SIG-M5 (cell line): Measurements from ENCODE around the gene SURF4.

Source experiments
- DNase-seq: peaks from one replicate; lab custom pipeline; 2025; lab: John Stamatoyannopoulos, UW

SURF4 gene

GRCh38 chr9:133374612-133375115 is 1.2 kb downstream of the SURF4 start:
- DNase-seq: peak; percentile 64

DNA sequence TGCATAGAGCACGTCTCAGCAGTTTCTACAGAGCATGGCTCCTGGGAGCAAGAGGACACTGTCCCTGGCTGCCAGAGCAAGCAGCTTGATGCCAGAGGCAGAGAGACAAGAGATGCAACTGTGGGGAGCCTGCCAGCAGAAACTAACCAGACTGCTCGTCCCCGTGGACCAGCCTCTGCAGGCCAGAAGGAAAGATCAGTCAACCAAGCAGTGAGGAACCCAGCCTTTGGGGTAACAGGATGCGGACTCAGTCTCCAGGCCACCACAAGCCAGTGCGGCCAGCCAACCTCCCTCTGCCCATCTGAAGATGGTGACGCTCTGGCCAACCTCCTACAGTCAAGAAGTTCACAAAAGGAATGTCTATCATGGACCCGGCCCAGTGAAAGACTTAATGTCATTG is 3.7 kb downstream of the SURF4 start:
- DNase-seq: no peak

- DNase-seq: no peak
Observed at GRCh38 chr9:133371261-133371711, 4.6 kb downstream of the SURF4 start.

DNA sequence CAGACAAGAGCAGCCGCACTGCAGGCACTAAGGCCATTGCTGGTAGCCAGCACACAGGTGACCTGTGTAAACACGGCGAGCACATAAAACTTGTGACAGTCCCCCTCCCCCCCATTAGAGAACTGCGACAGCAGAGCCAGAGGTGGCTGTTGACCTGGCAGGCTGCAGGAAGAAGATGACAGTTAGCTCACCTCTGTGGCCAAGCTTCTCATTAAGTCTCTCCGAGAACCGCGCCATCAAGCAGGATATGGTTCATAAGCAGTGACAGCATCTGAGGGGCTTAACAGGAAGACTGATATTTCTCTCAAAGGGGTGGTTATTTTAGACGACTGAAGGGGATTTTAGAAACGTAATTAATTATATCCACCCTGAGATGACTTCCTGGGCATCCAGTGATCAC is 5.2 kb downstream of the SURF4 start:
- no peak for DNase-seq

DNA sequence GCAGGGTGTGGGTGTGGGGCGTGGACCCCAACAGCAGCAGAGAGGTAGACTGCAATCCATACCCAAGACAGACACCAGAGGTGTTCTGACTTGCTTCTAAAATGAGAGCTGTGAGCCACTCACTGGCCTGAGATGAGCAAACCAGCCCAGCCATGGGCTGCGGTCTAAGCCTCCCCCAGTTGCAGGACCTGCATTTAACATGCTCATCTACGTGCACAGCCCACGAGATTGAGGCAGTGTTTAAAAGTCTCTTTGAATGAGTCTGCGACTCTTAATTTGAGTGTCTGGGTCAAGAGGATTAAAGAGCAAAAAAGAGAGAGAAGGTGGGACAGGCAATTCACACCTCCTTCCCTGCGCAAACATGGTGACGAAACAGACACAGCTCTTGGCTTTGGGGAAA is 5.9 kb downstream of the SURF4 start:
- DNase-seq: no peak

- no peak for DNase-seq
Observed at GRCh38 chr9:133369422-133369821, 6.4 kb downstream of the SURF4 start.

- no peak for DNase-seq
Observed at GRCh38 chr9:133368249-133368881, 7.5 kb downstream of the SURF4 start.

DNA sequence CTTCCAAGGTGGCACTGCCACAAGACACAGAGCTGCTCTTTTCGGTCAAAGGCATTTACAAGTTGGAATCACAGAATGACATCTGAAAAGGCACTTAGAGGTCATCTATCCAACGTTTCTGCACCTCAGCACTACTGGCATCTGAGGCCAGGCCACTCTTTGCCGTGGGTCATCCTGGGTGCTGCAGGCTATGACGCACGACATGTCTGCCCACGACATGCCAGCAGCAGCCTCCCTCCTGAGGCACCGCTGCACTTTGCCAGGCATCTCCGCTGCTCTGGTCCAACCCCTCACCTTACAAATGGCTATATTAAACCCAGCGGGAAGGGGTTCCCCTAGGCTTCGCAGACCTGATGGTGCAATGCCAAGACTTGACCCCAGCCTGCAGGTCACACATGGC is 8.1 kb downstream of the SURF4 start:
- no peak for DNase-seq

- no peak for DNase-seq
Observed at GRCh38 chr9:133367221-133367620, 8.6 kb downstream of the SURF4 start.

DNA sequence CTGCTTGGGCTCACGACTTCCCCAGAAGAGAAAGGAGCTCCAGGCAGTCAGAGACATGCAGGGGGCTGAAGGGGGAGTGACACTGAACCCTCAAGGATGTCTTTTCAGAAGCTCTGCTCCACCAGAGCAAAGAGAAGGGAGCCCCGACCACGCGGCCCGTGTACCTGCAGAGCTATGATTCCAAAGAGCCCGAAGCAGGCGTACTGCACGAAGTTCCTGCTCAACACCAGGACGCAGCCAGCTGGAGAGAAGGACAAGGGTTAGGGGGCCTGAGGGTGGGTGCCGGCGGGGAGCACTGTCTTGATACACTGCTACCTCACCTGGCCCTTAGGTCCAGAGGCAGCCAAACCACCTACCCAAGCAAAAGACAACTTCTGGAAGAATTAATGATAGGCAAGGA is 9.4 kb downstream of the SURF4 start:
- DNase-seq: no peak

- DNase-seq: no peak
Observed at GRCh38 chr9:133362359-133363044, 13.4 kb downstream of the SURF4 start.

- no peak for DNase-seq
Observed at GRCh38 chr9:133361507-133362092, 14.3 kb downstream of the SURF4 start.

DNA sequence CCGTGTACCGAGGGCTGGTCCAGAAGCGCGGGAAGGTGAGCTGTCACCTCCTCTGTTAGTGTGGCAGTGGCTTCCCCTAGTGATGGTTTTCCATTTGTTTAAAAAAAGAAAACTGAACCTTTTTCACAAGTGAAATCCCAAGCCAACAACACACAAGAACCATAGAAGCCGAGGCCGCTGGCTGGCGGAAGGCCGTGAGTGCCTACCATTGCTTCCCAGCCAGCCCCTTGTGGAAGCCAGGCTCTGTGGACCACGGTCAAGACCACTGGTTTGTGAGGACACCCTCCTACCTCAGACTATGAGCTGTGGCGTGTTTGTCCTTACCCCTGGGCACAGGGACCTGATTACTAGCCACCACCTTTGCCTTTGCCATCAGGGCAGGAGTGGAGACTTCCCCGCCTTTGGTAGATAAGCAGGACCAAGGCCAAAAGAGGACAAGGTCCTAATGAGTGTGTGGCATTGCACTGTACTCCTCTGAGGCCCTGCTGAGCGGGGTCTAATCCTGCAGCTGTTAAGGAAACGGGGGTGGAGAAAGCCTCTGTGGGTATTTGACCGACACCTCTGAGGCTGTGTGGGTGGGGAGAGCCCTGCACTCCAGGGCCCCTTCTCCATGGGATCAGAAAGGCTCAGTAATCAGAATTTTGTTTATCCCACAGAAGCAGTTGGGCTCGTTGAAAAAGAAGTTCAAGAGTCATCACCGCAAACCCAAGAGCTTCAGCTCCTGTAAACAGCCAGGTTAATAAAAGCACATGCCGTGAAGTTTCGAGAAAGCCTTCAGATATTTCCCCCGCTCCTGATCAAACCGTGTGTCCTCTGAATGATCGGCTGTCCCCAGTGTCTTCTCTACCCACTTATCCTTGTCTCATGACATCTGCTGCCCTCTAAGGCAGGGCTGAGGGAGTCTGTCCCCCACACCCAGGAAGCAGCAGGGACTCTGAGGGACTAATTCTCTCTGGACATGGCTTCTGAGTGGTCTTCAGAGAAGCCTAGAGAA is 15.2 kb downstream of the SURF4 start:
- no peak for DNase-seq

GRCh38 chr9:133359399-133360175 is 16.3 kb downstream of the SURF4 start:
- no peak for DNase-seq

DNA sequence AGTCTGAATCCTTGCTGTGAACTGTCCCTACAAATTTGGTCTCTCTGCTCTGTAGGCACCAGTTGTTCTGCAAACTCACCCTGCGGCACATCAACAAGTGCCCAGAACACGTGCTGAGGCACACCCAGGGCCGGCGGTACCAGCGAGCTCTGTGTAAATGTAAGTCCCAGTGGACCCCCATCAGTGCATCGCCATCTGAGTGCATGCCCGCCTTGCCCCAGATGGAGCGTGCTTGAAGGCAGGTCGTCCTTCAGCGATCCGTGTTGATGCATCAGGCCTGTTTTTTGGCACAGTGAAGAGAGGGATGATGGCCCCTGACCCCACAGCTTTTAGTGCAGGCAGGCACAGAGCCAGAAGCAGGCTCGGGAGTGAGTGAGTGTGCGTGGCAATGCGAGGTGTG is 18.2 kb downstream of the SURF4 start:
- no peak for DNase-seq

DNA sequence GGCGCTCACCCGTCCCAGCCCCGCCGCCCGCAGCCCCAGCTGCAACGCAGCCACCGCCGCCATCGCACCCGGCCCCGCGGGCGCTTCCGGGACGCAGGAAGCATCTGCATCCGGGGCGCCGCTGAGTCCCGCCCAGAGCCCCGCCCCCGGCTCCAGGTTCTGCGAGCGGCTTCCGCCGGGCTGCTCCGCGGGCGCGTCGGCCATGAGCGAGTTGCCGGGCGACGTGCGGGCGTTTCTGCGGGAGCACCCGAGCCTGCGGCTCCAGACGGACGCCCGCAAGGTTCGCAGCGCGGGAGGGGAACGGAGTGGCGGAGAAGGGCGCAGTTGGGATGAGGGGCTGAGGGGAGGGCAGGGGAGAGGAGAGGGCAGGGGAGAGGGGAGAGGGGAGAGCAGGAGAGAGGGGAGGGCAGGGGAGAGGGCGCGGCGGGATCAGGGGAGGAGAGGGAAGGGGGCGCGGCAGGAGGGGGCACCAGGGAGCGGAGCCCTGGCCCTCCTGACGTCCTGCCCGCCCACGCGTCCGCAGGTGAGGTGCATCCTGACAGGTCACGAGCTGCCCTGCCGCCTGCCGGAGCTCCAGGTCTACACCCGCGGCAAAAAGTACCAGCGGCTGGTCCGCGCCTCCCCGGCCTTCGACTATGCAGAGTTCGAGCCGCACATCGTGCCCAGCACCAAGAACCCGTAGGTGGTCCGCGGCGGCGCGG is 19.3 kb downstream of the SURF4 start, which contains the start of the genes SURF1 and SURF2:
Gene SURF1 (minus strand): TSS at position 97 of the 701 bp plus-strand sequence. CDS start 34 bp downstream, at position 63.
Gene SURF2 (plus strand): TSS at position 160 of the 701 bp plus-strand sequence. CDS start 43 bp downstream, at position 203.
- DNase-seq: no peak

DNA sequence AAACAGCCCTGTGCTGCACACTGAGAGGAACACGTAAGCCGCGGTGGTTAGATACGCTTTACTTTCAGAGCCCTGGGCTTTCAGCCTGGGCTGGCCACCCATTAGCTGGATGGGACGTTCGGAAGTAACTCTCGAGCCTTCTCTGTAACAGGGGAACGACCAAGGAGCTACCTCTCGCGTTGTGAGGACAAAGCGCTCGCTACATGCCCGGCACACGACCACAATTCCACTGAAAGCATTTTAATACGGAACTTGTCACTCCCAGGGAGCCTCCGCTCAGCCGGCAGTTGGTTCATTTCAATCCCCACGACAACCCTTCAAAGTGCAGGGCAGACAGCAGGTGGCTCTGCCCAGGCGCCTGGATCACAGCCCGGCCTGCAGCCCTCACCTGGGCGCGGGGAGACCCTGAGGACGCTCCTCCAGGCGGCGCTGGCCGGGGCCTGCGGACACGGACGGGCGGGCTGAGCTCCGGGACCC is 19.9 kb downstream of the SURF4 start:
- DNase-seq: no peak

- DNase-seq: peak; percentile 38
Observed at GRCh38 chr9:133354766-133355165, 21.1 kb downstream of the SURF4 start.

DNA sequence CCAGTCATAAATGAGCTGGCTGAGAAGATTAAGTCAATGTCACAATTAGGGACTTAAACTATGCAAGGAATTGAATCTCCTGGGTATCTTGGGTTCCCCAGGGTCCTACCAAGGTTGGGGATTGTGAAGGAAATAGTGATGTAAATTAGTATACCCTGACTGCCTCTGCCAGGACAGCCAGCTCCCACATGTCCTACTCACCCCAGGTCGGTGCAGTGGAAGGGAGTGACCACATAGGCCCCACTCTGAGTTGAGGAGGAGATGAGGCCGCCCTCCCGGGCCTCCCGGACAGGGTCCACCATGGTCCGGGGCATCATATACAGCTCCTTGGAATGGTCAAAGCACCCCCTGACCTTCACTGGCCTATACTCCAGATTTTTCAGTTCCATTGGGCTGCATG is 22.3 kb downstream of the SURF4 start:
- DNase-seq: no peak
